ENCODE results near the gene TNS3. TPM values are rescaled to one million over a fixed set of nuclear protein-coding genes. Genes with fewer than 3 reads are reported as not detected.

The TNS3 gene
- total RNA-seq, 4 donors from 2014 or later: 34.6 to 52.5 (median 48.6) TPM

DNA sequence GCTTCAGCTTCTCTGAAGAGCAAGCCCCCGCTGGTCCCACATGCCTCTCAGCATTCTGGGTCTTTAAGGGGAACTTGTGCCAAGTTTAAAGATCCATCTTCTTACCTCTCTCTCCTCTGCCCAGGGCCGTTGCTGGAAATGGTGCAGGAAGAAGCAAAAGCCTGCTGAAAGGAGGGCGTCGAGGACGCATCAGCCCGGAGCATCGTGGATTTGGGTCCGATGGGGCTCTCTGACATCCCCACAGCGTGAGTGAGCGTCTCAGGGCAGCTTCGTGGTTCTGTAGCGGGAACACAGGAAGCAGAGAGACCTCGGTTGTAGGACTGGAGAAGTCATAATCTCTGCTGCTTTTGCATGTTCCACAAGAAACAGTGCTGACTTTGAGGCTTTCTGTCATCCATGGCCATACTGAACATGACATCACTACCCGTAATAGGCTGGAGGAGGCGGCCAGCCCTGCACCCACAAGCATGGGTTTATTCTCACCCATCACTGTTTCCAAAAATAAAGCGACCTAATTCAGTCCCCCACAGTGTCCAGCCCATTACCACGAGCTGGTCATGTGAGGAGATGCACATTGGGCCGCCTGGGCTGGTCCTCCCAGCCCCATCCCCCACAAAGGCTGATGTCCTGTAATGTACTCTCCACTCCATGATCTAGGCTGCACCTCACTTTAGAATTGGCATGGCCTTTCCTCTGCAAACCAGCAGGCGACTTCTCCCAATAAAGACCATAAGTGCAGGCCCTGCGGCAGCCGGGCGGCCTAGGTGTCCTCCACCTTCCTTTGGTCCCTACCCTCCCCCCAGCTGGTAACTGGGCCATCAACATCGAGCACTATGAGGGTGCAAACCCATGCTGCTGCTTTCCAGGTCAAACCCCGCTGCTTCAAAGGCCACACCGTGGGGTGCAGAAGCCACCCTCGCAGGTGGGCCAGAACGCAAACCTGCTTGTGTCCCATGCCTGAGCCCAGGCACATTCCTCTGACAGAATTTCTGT is 276.9 kb downstream of the TNS3 start:
- Histone ChIP-seq H3K36me3 (peaks cover 6 to 43% (median 27%) of the 10 kb centered on the region in 4 donors), H3K27ac (replicated peaks in 1 of 4) (peak overlapping the region in 1 of 4 donors; percentile 52), H3K4me1 (peaks cover 0 to 17% (median 9%) of the 10 kb centered on the region in 4 donors), H3K9me3 (no peaks in the 10 kb centered on the region), H3K4me3 (no peak overlapping the region), H3K27me3 (no peaks in the 10 kb centered on the region)
- WGBS: 88% methylated on average over 24 of the region's 27 CpGs
- DNase-seq (ENCODE audit: extremely low spot score): no peak
- TF ChIP-seq POLR2AphosphoS5 (IDR thresholded peaks at IDR 0.05): no peak
- TF ChIP-seq, protein P1, sequence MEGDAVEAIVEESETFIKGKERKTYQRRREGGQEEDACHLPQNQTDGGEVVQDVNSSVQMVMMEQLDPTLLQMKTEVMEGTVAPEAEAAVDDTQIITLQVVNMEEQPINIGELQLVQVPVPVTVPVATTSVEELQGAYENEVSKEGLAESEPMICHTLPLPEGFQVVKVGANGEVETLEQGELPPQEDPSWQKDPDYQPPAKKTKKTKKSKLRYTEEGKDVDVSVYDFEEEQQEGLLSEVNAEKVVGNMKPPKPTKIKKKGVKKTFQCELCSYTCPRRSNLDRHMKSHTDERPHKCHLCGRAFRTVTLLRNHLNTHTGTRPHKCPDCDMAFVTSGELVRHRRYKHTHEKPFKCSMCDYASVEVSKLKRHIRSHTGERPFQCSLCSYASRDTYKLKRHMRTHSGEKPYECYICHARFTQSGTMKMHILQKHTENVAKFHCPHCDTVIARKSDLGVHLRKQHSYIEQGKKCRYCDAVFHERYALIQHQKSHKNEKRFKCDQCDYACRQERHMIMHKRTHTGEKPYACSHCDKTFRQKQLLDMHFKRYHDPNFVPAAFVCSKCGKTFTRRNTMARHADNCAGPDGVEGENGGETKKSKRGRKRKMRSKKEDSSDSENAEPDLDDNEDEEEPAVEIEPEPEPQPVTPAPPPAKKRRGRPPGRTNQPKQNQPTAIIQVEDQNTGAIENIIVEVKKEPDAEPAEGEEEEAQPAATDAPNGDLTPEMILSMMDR (IDR thresholded peaks at IDR 0.05): no peak
- TF ChIP-seq EP300 (IDR thresholded peaks at IDR 0.05): no peak
- no peak for TF ChIP-seq POLR2A (IDR thresholded peaks at IDR 0.05; ENCODE audit: low read depth)
- intact Hi-C loops (cut with DNase I): no loop called here

DNA sequence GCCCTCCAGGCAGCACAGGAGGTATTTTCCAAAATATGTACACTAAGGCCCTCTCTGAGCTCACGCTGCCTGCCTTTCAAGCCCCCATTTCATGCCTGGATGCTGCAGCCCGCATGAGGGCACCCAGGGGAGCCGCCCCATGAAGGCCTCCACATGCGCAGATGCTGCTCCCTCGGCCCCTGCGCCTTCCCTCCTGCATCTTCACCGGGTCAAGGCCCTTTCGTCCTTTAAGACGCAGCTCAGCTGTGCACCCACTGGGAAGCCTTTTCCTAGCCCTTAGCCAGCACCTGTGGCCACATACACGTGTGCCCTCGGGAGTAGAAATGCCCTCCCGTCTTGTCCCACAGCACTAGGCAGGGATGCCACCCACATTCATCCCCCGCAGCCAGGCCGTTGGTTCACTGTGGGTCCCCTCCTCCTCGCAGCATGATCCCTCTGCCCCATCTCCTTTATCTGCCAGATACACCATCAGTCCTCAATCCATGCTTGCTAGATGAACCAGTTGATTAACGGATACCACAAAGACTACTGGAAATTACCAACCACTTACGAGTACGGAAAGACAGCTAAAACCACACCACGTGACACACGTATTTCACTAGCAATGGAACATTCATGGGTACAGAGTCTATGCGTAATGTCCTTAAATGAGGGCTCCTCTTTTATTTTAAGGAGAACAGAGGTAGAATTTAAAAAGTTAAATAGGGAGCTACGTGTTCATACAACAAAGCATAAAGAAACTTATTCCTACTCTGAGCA is 278.0 kb downstream of the TNS3 start:
- Histone ChIP-seq H3K27ac (replicated peaks in 1 of 4) (peak overlapping the region in 3 of 4 donors; percentile 4 to 52 (median 35)), H3K4me1 (peaks cover 0 to 14% (median 9%) of the 10 kb centered on the region in 4 donors), H3K36me3 (peaks cover 6 to 50% (median 34%) of the 10 kb centered on the region in 4 donors), H3K9me3 (no peaks in the 10 kb centered on the region), H3K27me3 (no peaks in the 10 kb centered on the region), H3K4me3 (no peak overlapping the region)
- 93% methylated on average over 22 of the region's 22 CpGs for WGBS
- intact Hi-C loops (cut with DNase I): no loop called here
- TF ChIP-seq POLR2A (IDR thresholded peaks at IDR 0.05; ENCODE audit: low read depth) (no peak), POLR2AphosphoS5 (IDR thresholded peaks at IDR 0.05) (no peak), EP300 (IDR thresholded peaks at IDR 0.05) (no peak)
- TF ChIP-seq, protein P1 (IDR thresholded peaks at IDR 0.05): no peak
- no peak for DNase-seq (ENCODE audit: extremely low spot score)

DNA sequence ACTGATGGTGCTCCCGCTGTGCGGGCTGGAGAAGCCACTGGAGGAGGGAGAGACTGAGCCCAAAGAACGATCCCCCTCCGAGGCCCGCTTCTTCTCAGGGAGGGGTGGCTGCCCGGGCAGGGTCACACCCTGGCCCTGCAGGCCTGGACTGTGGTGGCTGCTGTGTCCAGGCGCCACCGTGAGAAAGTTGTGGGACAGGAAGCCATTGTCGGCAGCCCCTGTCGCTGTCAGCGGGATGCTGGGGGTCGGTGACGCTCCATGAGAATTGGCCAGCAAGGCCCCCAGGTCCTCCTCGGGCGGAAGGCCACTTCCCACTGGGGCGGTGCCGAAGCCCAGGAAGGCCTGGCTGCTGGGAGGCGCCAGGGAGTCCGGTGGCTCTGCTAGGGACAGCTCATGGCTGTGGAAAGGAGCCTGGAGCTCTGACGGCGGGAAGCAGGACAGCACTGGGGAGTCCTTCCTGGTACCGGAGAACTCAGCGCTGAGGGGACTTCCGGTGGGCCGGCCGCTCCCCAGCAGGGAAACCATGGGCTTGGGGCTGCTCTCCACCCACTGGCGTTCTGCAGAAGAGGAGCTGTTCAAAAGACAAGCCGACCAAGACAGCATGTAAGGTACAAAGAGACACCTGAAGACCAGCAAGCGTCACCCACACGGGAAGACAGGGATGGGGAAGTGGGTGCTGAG is 278.8 kb downstream of the TNS3 start:
- 94% methylated on average over 30 of the region's 30 CpGs for WGBS
- Histone ChIP-seq H3K4me3 (no peak overlapping the region), H3K27me3 (no peaks in the 10 kb centered on the region), H3K27ac (replicated peaks in 1 of 4) (peak overlapping the region; percentile 4 to 52 (median 24)), H3K36me3 (peaks cover 6 to 54% (median 37%) of the 10 kb centered on the region in 4 donors), H3K4me1 (peaks cover 0 to 18% (median 12%) of the 10 kb centered on the region in 4 donors), H3K9me3 (no peaks in the 10 kb centered on the region)
- TF ChIP-seq EP300 (IDR thresholded peaks at IDR 0.05) (no peak), POLR2A (IDR thresholded peaks at IDR 0.05; ENCODE audit: low read depth) (no peak), POLR2AphosphoS5 (IDR thresholded peaks at IDR 0.05) (no peak)
- TF ChIP-seq, protein P1 (IDR thresholded peaks at IDR 0.05): no peak
- DNase-seq (ENCODE audit: extremely low spot score): no peak
- intact Hi-C loops (cut with DNase I): no loop called here

DNA sequence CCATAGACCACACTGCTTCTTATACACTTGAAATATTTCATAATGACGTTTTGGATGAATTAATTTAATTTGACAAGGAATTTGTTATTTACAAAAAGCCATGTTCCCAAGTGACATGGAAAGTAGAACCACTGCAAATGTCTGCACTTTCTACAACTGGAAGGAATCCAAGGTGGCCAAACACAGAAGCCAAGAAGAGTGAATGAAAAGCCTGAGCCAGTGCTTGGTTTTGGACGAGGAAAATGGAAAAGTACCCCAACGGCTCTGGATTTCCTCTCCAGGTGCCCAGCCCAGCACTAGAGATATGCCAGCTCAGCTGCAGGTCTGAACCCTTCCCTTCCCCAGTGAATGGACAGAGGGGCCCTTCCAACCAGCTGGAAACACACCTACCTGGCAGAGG is 279.4 kb downstream of the TNS3 start:
- Histone ChIP-seq H3K4me1 (peaks cover 0 to 18% (median 12%) of the 10 kb centered on the region in 4 donors), H3K4me3 (no peak overlapping the region), H3K27ac (replicated peaks in 1 of 4) (peak overlapping the region in 3 of 4 donors; percentile 13 to 52 (median 35)), H3K27me3 (no peaks in the 10 kb centered on the region), H3K36me3 (peaks cover 6 to 54% (median 37%) of the 10 kb centered on the region in 4 donors), H3K9me3 (no peaks in the 10 kb centered on the region)
- DNase-seq (ENCODE audit: extremely low spot score): no peak
- WGBS: 71% methylated on average over 3 of the region's 3 CpGs
- intact Hi-C loops (cut with DNase I): no loop called here
- TF ChIP-seq EP300 (IDR thresholded peaks at IDR 0.05) (no peak), POLR2A (IDR thresholded peaks at IDR 0.05; ENCODE audit: low read depth) (no peak), POLR2AphosphoS5 (IDR thresholded peaks at IDR 0.05) (no peak)
- TF ChIP-seq, protein P1 (IDR thresholded peaks at IDR 0.05): no peak
